Large intestine (tissue), 3 donors: ENCODE data around the gene LMF1. TPM values are rescaled to one million over a fixed set of nuclear protein-coding genes. Genes with fewer than 3 reads are reported as not detected.
A peak's percentile ranks its signal among the peaks of the same experiment; 100 is the strongest.
"Not testable (repeated sequence)": the region's sequence is repeated elsewhere in the genome, so short reads cannot be mapped to it uniquely, and the experiment has no call there.

ENCODE experiments used
- DNase-seq, 2 donors: peaks; one replicate each; pipeline versions ENCODE4 v3.0.0 to v3.0.0-alpha.2; 2013
- H3K27ac ChIP-seq: one replicate; pipeline ENCODE4 v1.5.1; 2013; ENCODE audit warnings: low read length
- H3K27me3 ChIP-seq: 2 replicates; pipeline ENCODE4 v1.6.1; 2013; ENCODE audit warnings: low read length; ENCODE audit not compliant: control insufficient read depth, insufficient read depth
- H3K36me3 ChIP-seq: 2 replicates; pipeline ENCODE4 v1.6.1; 2013; ENCODE audit warnings: low read length; ENCODE audit not compliant: control insufficient read depth, insufficient read depth
- H3K4me1 ChIP-seq: one replicate; pipeline ENCODE4 v1.6.1; 2013; ENCODE audit warnings: low read length; ENCODE audit not compliant: control insufficient read depth, insufficient read depth
- H3K4me3 ChIP-seq: one replicate; pipeline ENCODE4 v1.5.1; 2013; ENCODE audit warnings: low read length
- H3K9me3 ChIP-seq: one replicate; pipeline ENCODE4 v1.6.1; 2013; ENCODE audit warnings: mild to moderate bottlenecking, low read depth, low read length, moderate library complexity; ENCODE audit not compliant: control insufficient read depth
- WGBS: methylation state at CpG from one replicate; pipeline ENCODE4 v1.1.5; 2013; ENCODE audit warnings: low lambda C conversion rate; ENCODE audit not compliant: insufficient coverage; 5-methylcytosine and 5-hydroxymethylcytosine counted together
- polyA plus RNA-seq: library from polyadenylated mRNA; unstranded; fragments of 120-200 nt; gene quantifications from one replicate; pipeline ENCODE4 v1.2.1, GENCODE V29; 2013

Gene LMF1
- polyA plus RNA-seq, 1 donor, result 17.2 TPM

DNA sequence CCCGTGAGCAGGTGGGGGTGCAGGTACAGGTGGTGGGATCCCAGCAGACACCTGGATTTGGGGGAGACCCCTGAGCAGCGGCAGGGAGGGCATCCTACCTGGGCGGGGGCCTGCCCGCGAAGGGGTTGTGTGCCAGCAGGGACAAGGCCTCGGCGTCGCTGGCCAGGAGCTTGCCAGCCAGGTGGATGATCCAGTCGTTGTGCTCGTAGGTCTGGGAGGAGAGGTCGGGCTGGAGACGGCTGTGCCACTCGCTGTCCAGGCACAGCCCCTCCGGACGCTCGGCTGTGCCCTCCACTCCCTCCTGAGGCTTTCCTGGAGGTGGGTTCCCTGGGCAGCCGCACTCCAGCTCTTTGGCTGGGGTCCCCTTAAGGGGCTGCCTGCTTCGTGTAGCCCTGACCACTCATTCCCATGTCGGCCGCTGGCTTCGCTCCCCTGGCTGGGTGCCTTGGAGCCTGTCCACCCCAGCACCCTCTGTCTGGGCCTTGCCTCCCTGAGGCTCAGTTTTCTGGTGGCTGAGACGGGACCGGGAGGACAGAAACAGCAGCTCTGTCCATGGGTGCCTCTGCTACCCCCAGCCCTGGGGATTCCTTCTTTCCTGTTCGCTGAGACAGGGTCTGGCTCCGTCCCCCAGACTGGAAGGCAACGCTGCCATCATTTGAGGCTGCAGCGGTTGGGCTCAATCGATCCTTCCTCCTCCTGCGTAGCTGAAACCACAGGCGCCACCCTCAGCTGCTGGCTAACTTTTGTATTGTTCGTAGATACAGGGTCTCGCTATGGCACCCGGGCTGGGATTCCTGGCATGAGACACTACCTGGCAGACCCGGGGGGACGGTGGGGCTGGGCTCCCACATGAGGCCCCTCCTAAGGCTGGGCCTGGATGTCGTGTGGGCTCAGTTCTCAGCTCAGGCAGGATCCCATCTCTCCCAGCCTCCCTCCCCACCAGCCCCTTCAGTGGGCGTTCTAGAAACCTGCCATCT, 101.7 kb downstream of the LMF1 start:
- DNase-seq, result no peak
- peaks cover 14% of the 10 kb centered on the region for H3K36me3 ChIP-seq
- WGBS, result no CpG with 5 or more reads among the region's 37 CpGs
- H3K9me3 ChIP-seq, result peaks cover 15% of the 10 kb centered on the region
- H3K27ac ChIP-seq, result no peak overlapping the region
- H3K4me3 ChIP-seq, result no peak overlapping the region
- no peaks in the 10 kb centered on the region for H3K27me3 ChIP-seq
- H3K4me1 ChIP-seq, result no peaks in the 10 kb centered on the region

DNA sequence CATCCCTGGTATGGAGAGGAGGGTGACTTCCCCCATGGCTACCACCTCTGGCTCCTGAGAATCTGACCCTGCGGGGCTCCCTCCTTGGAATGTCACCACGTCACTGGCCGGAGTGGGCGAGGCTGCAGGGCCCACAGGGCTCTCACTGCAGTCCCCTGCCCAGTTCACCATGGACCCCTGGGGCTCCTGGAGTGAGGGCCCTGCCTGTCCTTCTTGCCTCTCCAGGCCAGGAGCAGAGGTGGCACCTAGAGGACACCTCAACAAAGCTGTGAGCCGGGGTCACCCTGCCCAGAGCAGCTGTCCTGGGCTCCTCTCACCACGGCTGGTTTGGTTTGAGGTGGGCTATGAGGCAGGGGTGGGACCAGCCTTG, 102.4 kb downstream of the LMF1 start:
- no CpG with 5 or more reads among the region's 6 CpGs for WGBS
- Histone ChIP-seq H3K27ac (no peak overlapping the region), H3K36me3 (peaks cover 12% of the 10 kb centered on the region), H3K9me3 (peaks cover 15% of the 10 kb centered on the region), H3K4me1 (no peaks in the 10 kb centered on the region), H3K4me3 (no peak overlapping the region), H3K27me3 (no peaks in the 10 kb centered on the region)
- no peak for DNase-seq

DNA sequence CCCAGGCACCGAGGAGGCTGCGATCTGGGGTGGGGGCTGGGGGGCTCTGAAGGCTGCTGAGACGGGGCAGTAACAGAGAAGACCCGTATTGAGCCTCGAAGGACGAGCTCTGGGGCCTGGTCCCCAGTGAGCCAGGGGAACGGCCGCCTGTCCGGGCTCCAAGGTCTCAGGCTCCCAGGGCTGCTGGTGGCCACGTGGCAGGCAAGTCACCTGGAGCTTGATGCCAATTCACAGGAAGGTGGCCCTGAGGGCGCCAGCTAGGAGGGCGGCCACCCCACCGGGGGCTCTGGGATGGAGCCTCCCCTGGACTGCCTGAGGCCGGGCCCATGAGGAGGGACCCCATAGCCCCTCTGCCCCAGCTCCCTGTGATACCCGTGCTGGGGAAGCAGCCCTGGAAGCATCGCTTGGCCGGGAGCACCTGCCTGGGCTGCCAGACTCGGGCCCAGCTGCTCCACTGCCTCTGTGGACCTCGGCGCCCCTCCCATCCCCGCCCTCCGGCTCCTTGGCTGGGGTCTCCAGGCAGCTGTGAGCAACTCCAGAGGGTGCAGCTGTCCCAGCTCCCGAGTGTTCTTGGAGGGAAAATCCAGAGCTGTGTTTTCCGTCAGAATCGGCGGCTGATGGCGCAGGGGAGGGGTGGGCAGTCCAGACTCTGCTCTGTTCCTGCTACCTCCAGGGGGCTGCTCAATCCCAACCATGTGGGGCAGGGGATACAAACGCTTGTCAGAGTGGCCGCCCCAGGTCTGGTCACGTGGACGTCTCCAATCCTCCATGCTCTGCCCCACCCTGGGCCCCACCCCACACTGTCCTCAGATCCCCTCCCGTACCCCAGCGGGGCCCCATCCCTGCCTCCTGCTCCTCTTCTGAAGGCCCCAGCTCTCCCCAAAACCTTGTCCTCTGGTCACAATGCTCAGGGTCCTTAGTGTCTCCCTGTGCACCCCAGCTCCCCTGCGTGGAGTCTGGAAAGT, 103.1 kb downstream of the LMF1 start:
- no peak for DNase-seq
- no peak overlapping the region for H3K27ac ChIP-seq
- no peak overlapping the region for H3K4me3 ChIP-seq
- no CpG with 5 or more reads among the region's 34 CpGs for WGBS
- H3K36me3 ChIP-seq, result peaks cover 6% of the 10 kb centered on the region
- no peaks in the 10 kb centered on the region for H3K27me3 ChIP-seq
- H3K9me3 ChIP-seq, result peaks cover 16% of the 10 kb centered on the region
- H3K4me1 ChIP-seq, result no peaks in the 10 kb centered on the region

DNA sequence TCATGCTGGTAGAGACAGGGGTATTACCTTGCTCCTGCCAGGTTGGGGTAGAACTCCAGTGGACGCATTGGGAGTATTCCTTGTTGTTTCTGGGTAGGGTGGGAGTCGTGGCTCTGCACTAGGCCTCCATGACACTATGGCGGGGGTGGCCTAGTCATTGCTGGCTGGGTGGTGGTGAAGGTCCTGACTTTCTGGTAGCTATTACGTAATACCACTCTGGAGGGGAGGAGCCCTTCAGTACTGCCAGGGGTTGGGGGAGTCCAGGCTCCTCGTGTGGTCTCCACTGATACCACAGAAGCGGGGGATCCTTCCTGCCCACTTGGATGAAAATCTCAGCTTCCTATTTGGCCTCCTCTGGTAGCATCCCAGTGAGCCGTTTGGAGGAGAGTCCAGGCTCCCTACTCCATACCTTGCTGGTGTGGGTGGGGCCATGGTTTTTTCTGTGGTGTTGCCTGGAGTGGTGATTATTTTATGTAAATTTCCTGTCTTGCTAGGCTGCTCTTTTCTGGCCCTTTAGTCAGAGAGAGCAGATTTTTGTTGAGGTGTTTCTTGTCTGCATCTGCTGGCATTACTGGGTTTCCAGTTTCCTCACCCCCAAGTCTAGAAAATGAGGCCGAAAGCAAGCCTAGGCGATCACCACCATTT, 104.4 kb downstream of the LMF1 start:
- Histone ChIP-seq H3K27me3 (no peaks in the 10 kb centered on the region), H3K9me3 (peaks cover 23% of the 10 kb centered on the region), H3K4me3 (no peak overlapping the region), H3K27ac (no peak overlapping the region), H3K36me3 (peaks cover 6% of the 10 kb centered on the region), H3K4me1 (no peaks in the 10 kb centered on the region)
- DNase-seq, result no peak
- no CpG with 5 or more reads among the region's 9 CpGs for WGBS

DNA sequence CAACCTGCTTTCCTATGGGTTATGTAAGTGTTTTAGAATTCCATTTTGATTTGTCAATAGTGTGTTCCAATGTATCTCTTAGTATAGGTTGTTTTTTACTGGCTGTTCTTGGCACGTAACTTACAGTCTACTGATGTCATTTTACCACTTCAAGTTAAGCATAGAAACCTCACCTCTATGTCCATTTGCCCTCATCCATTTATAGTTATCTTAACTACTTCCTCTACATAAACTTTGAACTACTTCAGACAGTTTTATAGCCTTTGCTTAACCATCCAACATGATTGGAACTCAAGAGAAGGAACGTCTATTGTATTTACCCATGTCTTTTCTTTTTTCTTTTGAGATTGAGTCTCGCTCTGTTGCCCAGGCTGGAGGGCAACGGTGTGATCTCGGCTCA, 105.8 kb downstream of the LMF1 start:
- H3K27ac ChIP-seq, result no peak overlapping the region
- no peak overlapping the region for H3K4me3 ChIP-seq
- 40% methylated on average over 1 of the region's 5 CpGs for WGBS
- peaks cover 4% of the 10 kb centered on the region for H3K36me3 ChIP-seq
- no peaks in the 10 kb centered on the region for H3K4me1 ChIP-seq
- H3K27me3 ChIP-seq, result no peaks in the 10 kb centered on the region
- DNase-seq, result peak in 1 of 2 donors; percentile 23
- H3K9me3 ChIP-seq, result peaks cover 27% of the 10 kb centered on the region

DNA sequence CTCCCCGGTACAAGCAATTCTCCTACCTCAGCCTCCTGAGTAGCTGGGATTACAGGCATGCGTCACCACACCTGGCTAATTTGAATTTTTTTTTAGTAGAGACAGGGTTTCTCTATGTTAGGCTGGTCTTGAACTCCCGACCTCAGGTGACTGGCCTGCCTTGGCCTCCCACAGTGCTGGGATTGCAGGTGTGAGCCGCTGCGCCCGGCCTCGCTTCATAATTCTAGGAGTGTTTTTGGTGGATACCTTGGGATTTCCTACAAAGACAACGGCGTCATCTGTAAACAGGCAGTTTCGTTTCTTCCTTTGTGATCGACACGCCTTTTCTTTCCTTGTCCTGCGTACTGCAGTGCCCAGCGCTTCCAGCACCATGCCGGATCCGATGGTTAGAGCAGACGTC, 109.3 kb downstream of the LMF1 start:
- WGBS, result no CpG with 5 or more reads among the region's 17 CpGs
- DNase-seq, result no peak

DNA sequence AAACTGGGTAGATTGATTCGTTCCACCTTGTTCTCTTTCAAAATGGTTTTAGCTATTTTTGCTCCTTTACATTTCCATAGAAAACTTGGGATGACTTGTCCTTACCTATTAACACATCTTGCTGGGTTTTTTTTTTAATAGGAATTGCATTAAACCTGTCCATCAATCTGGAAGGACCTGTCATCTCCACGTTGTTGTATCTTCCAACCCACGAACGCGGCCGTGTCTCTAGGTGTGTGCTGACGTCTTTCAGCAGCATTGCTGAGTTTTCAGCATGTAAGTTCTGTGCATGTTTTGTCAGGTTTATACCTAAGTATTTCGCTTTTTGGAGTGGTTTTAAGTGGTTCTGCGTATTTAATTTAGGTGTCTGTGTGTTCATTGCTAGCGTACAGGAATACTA, 109.9 kb downstream of the LMF1 start:
- no peak overlapping the region for H3K4me3 ChIP-seq
- no peak overlapping the region for H3K27ac ChIP-seq
- H3K9me3 ChIP-seq, result peaks cover 36% of the 10 kb centered on the region
- no peaks in the 10 kb centered on the region for H3K4me1 ChIP-seq
- H3K36me3 ChIP-seq, result no peaks in the 10 kb centered on the region
- 83% methylated on average over 1 of the region's 10 CpGs for WGBS
- no peaks in the 10 kb centered on the region for H3K27me3 ChIP-seq
- no peak for DNase-seq

More for the DNA sequence above, 109.3 kb downstream of the LMF1 start:
- H3K27me3 ChIP-seq, result no peaks in the 10 kb centered on the region
- no peaks in the 10 kb centered on the region for H3K36me3 ChIP-seq
- H3K27ac ChIP-seq, result no peak overlapping the region
- peaks cover 30% of the 10 kb centered on the region for H3K9me3 ChIP-seq
- no peak overlapping the region for H3K4me3 ChIP-seq
- no peaks in the 10 kb centered on the region for H3K4me1 ChIP-seq

DNA sequence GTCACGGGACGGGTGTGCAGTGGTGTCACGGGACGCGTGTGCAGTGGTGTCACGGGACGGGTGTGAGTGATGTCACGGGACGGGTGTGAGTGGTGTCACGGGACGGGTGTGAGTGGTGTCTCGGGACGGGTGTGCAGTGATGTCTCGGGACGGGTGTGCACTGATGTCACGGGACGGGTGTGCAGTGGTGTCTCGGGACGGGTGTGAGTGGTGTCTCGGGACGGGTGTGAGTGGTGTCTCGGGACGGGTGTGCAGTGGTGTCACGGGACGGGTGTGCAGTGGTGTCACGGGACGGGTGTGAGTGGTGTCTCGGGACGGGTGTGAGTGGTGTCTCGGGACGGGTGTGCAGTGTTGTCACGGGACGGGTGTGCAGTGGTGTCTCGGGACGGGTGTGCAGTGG, 111.8 kb downstream of the LMF1 start:
- WGBS, result 96% methylated on average over 11 of the region's 35 CpGs
- not testable (repeated sequence) for H3K27ac ChIP-seq

DNA sequence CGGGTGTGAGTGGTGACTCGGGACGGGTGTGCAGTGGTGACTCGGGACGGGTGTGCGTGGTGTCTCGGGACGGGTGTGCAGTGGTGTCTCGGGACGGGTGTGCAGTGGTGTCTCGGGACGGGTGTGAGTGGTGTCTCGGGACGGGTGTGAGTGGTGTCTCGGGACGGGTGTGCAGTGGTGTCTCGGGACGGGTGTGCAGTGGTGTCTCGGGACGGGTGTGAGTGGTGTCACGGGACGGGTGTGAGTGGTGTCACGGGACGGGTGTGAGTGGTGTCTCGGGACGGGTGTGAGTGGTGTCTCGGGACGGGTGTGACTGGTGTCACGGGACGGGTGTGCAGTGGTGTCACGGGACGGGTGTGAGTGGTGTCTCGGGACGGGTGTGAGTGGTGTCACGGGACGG, 112.3 kb downstream of the LMF1 start:
- no CpG with 5 or more reads among the region's 36 CpGs for WGBS
- H3K4me1 ChIP-seq, H3K27ac ChIP-seq, H3K27me3 ChIP-seq, H3K4me3 ChIP-seq, H3K36me3 ChIP-seq, DNase-seq: not testable (repeated sequence)
- H3K9me3 ChIP-seq, result peaks cover 59% of the 10 kb centered on the region

More for the DNA sequence above, 111.8 kb downstream of the LMF1 start:
- not testable (repeated sequence) for DNase-seq, H3K4me1 ChIP-seq, H3K27me3 ChIP-seq, H3K4me3 ChIP-seq, H3K36me3 ChIP-seq
- H3K9me3 ChIP-seq, result peaks cover 55% of the 10 kb centered on the region

DNA sequence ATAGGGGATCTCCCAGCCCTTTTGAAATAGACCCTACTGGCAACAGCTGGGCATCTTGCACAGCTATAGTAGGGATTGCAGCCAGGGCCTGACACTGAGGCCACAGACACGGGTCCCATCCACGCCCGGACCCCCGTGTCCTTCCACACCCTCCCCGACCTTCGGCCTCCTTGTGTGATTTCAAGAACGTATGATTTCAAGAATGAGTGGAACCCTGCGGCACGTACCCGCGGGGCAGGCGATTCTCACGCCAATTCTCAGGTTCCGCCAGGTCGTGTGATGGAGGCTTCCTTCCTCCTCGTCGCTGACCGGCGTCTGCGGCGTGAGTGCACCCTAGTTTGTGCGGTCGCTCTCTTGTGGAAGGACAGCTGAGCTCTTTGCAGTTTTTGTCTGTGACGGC, 114.0 kb downstream of the LMF1 start:
- WGBS, result no CpG with 5 or more reads among the region's 24 CpGs
- DNase-seq, result no peak
- Histone ChIP-seq H3K27ac (no peak overlapping the region), H3K4me1 (no peaks in the 10 kb centered on the region), H3K9me3 (peaks cover 67% of the 10 kb centered on the region), H3K27me3 (no peaks in the 10 kb centered on the region), H3K36me3 (no peaks in the 10 kb centered on the region), H3K4me3 (no peak overlapping the region)
